Testis (tissue), 2 donors: ENCODE data around the gene MRM2.

Experiments
- POLR2A ChIP-seq: fragments of 450-650 bp; IDR thresholded peaks from one replicate; pipeline ENCODE4 v1.6.1; 2017; ENCODE audit warnings: antibody characterized with exemption, mild to moderate bottlenecking, moderate library complexity
- TF ChIP-seq, protein P1 (sequence below), 3 experiments: fragments of 450-650 bp in 2 of 3; fragments of 200-600 bp in 1 of 3; sonication (generic) in 1 of 3; IDR thresholded peaks; one replicate each; pipeline ENCODE4 v1.5.1; 2016 to 2019; ENCODE audit warnings: antibody characterized with exemption in 3 of 3, mild to moderate bottlenecking in 2 of 3, moderate library complexity in 1 of 3

DNA sequence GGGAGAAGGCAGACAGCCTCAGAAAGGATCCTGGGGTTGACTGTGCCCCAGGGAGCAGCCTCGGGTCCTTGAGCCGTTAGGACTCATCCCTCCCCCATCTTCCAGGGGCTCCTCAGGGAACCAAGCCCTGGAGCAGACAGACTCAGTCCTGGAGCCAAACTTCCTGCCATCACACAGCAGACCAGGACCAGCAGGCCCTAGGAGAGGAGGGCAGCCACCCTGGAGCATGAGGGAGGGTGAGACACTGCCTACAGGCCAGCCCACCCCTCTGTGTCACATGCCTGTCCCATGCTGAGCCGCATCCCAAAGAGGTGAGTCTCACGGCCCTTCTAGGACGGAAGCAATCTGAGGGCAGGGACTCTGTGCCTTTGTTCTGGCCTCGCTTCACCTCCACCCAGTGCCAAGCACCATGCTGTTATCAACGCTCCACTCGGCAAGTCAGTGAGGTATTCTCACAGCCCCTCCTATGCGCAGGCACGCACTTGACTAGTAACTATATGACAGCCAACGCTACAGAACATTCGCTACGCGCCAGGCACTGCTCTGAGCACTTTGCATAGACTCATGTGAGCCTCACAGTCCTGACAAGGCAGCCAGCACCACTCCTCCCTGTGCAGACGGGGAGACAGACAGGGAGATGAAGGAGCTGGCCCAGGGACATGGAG lies 28.3 kb downstream of the MRM2 start:
- TF ChIP-seq, protein P1, sequence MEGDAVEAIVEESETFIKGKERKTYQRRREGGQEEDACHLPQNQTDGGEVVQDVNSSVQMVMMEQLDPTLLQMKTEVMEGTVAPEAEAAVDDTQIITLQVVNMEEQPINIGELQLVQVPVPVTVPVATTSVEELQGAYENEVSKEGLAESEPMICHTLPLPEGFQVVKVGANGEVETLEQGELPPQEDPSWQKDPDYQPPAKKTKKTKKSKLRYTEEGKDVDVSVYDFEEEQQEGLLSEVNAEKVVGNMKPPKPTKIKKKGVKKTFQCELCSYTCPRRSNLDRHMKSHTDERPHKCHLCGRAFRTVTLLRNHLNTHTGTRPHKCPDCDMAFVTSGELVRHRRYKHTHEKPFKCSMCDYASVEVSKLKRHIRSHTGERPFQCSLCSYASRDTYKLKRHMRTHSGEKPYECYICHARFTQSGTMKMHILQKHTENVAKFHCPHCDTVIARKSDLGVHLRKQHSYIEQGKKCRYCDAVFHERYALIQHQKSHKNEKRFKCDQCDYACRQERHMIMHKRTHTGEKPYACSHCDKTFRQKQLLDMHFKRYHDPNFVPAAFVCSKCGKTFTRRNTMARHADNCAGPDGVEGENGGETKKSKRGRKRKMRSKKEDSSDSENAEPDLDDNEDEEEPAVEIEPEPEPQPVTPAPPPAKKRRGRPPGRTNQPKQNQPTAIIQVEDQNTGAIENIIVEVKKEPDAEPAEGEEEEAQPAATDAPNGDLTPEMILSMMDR (IDR thresholded peaks at IDR 0.05): no peak
- no peak for TF ChIP-seq POLR2A
